GM23338 (cell line): ENCODE measurements around the gene ZBTB7C.

Experiments
- CREB1 ChIP-seq: fragments of 250-450 bp; sonication (Bioruptor Pico); IDR thresholded peaks from 2 replicates; pipeline ENCODE4 v1.5.0; 2020; ENCODE audit warnings: low read depth, mild to moderate bottlenecking, moderate library complexity
- CTCF ChIP-seq, 2 experiments: fragments of 200-600 bp in 1 of 2; sonication (generic) in 1 of 2; conservative IDR thresholded peaks; 2 replicates each; pipeline versions ENCODE4 v1.5.1 to v1.6.1; 2016 to 2017; ENCODE audit warnings: antibody characterized with exemption in 2 of 2, low read depth in 2 of 2, mild to moderate bottlenecking in 2 of 2, moderate library complexity in 1 of 2
- ETS1 ChIP-seq: IDR thresholded peaks from 2 replicates; pipeline ENCODE4 v1.6.1; 2016; ENCODE audit warnings: antibody characterized with exemption
- EZH2 ChIP-seq: fragments of 200-600 bp; sonication (generic); IDR thresholded peaks from one replicate; pipeline ENCODE4 v1.8.0; 2017; ENCODE audit warnings: antibody characterized with exemption, mild to moderate bottlenecking, low read depth; ENCODE audit not compliant: unreplicated experiment
- EZH2phosphoT487 ChIP-seq: fragments of 200-600 bp; sonication (generic); IDR thresholded peaks from one replicate; pipeline ENCODE4 v1.8.1; 2018; ENCODE audit warnings: antibody characterized with exemption; ENCODE audit not compliant: unreplicated experiment
- JUNB ChIP-seq: IDR thresholded peaks from one replicate; pipeline ENCODE4 v1.6.1; 2016; ENCODE audit warnings: antibody characterized with exemption; ENCODE audit not compliant: unreplicated experiment
- NANOG ChIP-seq: IDR thresholded peaks from 2 replicates; pipeline ENCODE4 v1.6.1; 2016; ENCODE audit warnings: antibody characterized with exemption, borderline replicate concordance
- POLR2AphosphoS5 ChIP-seq: IDR thresholded peaks from 2 replicates; pipeline ENCODE4 v1.6.1; 2016; ENCODE audit warnings: antibody characterized with exemption, low read depth
- REST ChIP-seq: IDR thresholded peaks from one replicate; pipeline ENCODE4 v1.6.1; 2018; ENCODE audit warnings: antibody characterized with exemption; ENCODE audit not compliant: unreplicated experiment
- ZNF114 ChIP-seq: fragments of 250-450 bp; sonication (Bioruptor Pico); IDR thresholded peaks from 2 replicates; pipeline ENCODE4 v1.5.0; 2020; ENCODE audit warnings: mild to moderate bottlenecking, moderate library complexity
- ZNF331 ChIP-seq: fragments of 250-450 bp; sonication (Bioruptor Pico); IDR thresholded peaks from 2 replicates; pipeline ENCODE4 v1.5.0; 2020; ENCODE audit warnings: low read depth, mild to moderate bottlenecking, moderate library complexity
- ZNF462 ChIP-seq: fragments of 250-450 bp; sonication (Bioruptor Pico); IDR thresholded peaks from 2 replicates; pipeline ENCODE4 v1.5.0; 2020; ENCODE audit warnings: mild to moderate bottlenecking, moderate library complexity

- TF ChIP-seq POLR2AphosphoS5, result no peak
- no peak for TF ChIP-seq CREB1 (CRISPR knock-in tag)
- peak; percentile 41 to 45 for TF ChIP-seq CTCF (conservative IDR thresholded peaks at IDR 0.05; ENCODE audit: low read depth in 2 of 2)
- TF ChIP-seq EZH2phosphoT487, result no peak
- TF ChIP-seq EZH2, result no peak
- TF ChIP-seq REST, result no peak
- no peak for TF ChIP-seq NANOG
- no peak for TF ChIP-seq JUNB
- no peak for TF ChIP-seq ETS1
- TF ChIP-seq ZNF331 (CRISPR knock-in tag), result no peak
- no peak for TF ChIP-seq ZNF462
- no peak for TF ChIP-seq ZNF114 (CRISPR knock-in tag)
These were observed 91.3 kb downstream of the ZBTB7C start for GRCh38 chr18:48317781-48318381.
